Stimulated activated CD8-positive, alpha-beta memory T cell treated with anti-CD3 and anti-CD28 coated beads, Interleukin-12 subunit alpha, Interleukin-12 subunit beta, amount 100 ng/mL, for 24 hours (primary cell): ENCODE measurements around the gene CAPN13.

Experiments used
- DNase-seq: peaks from one replicate; pipeline ENCODE4 v3.0.0-alpha.2; 2020; ENCODE audit errors: extremely low read depth

CAPN13 gene

GRCh38 chr2:30789670-30790210 is 17.5 kb downstream of the CAPN13 start:
- DNase-seq = no peak

DNA sequence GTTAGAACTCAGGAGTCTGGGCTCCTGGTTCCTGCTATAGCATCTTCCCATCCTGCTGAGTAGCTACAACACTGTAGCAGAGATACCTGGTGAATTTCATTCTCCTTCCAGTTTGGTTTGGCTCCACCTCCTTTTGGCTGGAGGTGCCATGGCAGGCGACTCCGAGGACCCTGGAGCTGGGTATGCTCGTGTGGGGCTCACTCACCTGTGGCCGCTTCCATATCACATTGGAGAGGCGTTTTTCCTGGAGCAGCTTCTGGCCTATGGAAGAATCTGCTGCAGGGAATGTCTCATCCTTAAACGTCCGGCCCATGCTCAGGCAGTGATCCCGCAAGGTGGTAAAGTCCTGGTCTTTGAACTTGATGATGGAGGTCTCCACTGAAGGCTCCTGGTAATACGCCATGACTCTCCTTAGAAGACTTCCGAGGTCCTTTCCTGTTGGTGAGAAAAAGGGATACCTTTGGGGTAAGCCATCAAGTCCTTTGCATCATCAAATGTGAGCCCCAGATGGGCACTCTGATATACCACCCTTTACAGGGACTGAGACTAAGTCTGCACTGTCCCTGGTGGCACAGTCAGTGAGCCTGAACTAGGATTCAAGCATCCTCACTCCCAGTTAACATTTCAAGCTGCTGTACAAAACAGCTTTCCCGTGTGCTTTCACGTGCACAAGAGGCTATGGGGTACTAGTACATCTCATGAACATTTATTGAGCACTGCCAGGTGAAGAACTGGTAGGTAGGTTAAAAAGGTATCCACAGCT is 20.1 kb downstream of the CAPN13 start:
- DNase-seq = no peak

GRCh38 chr2:30784682-30785081 is 22.6 kb downstream of the CAPN13 start:
- DNase-seq = no peak

- DNase-seq = no peak
These were observed 25.2 kb downstream of the CAPN13 start for GRCh38 chr2:30781961-30782533.

DNA sequence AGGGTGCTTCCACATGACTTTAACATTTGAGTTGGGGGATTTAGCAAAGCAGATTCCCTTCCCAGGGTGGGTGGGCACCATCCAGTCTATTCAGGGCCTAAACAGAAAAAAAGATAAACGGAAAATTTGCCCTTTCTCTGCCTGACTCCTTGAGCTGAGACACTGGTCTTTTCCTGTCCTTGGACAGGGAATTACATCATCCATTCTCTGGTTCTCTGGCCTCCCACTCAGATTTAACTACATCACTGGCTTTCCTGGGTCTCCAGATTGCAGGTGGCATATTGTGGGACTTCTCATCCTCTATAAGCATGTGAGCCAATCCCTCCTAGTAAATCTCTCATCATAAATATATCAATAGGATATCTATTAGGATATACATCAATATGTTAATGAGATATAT is 25.8 kb downstream of the CAPN13 start:
- DNase-seq = no peak

- DNase-seq = no peak
These were observed 26.4 kb downstream of the CAPN13 start for GRCh38 chr2:30780776-30781330.

- DNase-seq = no peak
These were observed 28.6 kb downstream of the CAPN13 start for GRCh38 chr2:30778611-30779010.

DNA sequence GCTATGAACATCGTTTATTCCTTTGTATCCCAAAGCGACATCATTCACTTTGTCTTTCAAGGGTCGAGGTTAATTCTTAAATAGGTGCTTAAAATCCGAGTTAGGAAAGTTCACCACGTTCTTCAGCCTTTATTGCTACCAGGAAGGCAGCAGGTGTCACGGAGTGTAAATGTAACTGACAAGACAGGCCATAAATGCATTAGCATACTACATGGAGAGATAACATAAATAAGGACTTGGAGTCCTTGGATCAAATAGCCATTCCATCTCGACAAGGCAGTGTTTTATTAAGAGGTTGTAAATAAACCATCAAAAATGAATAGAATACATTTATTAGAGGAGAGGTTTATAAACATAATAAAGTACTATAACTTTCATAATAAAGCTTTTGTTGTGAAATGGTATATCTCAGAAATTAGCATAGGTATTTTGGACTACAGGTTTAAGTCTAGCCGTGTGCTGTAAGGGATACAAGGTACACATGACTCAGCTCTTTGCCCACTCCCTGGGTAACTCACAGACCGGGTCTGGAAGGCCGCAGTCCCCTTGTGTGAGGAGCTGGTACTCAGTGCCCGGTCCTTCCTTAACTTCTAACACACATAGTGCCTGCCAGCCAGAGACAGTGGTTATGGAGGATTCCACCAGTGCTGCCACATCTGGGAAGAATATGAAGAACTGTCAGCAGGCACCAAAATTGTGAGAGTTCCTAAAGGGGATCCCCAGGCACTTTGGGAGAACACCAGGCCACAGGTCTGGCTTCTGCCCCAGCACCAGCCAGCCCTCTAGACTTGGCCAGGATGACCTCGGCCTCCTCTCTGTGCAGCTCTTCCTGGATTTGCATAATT is 29.4 kb downstream of the CAPN13 start:
- no peak for DNase-seq

DNA sequence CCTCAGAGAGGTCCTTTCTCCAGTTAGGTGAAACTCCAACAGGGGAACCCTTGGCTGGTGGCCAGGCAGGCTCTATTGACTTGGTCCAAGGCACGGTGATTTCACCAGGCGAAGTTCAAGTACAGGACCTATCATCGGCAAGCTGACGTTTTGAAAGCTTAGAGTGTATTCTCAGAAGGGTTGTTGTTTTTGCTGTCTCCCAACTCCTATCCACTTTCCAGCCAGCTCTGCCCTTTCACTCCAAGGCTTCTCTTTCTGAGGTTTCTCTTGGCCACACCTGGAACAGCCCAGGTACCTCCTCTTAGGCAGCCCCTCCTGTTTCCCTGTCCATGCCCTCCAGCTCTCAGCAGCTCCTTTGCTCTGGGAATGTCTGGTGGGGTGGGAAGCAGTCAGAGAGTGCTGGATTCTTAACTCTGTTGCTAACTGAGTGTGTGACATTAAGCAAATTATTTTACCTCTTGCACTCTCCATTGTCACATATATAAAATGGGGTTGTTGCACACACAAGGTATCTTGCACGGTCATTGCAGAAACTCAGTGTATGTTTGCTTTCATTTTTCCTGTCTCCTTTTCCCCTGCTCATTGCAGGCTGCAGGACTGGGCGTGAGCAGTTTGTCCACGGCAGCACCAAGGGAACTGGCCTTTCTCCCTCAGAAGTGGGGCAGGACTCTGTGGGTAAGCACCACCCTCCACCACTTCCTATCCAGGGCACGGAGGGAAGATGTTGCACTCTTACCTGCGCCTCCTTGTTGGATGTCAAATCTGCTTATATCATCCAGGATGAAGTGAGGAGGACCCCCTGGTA is 30.2 kb downstream of the CAPN13 start:
- DNase-seq = no peak

DNA sequence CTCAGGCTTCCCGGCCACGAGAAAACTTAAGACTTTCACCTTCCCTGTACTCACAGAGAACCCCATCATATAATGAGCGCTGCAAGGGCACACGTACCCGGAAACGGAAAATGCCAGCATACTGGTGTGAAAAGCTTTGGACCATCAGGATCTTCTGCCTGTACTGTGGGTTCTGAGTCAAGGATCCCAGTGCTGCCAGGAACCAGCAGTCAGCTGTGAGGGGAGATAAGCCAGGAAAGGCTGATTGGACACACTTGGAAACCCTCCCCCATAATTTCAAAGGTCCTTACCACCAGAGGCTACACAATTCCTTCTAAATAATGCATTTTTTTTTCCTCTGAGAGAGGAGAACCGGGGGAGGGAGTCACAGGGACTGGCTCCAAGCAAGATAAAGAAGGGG is 31.4 kb downstream of the CAPN13 start:
- no peak for DNase-seq

GRCh38 chr2:30772021-30772705 is 35.1 kb downstream of the CAPN13 start:
- no peak for DNase-seq

GRCh38 chr2:30770816-30771576 is 36.2 kb downstream of the CAPN13 start:
- DNase-seq = no peak

DNA sequence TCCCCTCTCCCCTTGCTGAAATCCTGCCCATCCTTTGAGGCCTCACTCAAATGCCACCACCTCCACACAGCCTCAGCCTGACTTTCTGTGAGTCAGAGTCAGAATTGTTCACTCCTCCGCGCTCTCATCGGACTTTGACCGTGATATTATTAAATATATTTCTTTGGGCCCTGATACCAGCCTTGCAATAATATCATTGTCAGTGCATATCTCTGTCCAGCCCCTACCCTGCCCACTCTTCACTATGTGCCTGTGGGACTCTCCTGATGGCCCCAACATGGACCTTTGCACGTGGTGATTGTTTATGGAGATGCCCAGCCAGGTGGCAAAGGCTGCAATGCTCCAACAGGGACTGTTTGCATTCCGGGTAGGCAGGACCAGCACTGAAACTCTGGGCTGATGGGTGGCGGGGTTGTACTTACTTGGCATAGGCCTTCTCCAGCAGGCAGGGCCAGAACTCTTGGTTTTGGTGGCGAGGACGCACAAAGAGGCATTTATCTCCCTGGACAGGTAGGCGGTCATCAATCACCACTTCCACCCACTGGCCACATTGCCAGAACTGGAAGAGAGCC is 37.3 kb downstream of the CAPN13 start:
- no peak for DNase-seq

- DNase-seq = no peak
These were observed 37.8 kb downstream of the CAPN13 start for GRCh38 chr2:30769481-30769780.

- DNase-seq = no peak
These were observed 38.4 kb downstream of the CAPN13 start for GRCh38 chr2:30768708-30769480.

DNA sequence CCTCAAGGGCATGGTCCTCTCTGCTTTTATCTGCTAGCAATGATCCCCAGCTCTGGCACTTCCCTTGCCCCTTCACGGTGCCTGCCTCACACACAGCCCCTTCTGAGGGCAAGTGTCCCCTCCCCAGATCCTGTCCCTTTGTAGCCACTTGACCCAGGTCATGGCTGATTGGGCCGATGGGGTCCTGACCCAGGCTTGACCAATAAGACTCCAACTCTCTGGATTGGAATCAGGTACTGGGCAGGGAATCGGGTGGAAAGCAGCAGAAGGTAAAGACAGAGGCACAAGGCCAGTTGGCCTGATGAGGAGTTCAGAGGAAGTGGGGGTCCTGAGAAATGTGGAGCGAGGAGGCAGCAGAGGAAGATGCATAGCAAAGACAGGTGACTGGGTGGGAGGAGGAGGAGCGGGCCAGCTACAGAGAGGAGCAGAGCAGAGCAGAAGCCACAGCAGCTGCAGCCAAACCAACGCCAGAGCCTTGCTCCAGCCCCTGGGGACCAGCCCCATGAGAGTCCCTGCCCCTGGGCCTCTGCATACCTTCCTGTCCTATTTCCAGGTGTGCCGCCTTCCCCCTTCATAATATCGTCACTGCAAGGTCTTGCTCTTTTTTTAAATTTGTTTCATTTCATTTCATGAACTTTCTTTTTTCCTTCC is 39.1 kb downstream of the CAPN13 start:
- no peak for DNase-seq

- no peak for DNase-seq
These were observed 40.6 kb downstream of the CAPN13 start for GRCh38 chr2:30766666-30767065.

- no peak for DNase-seq
These were observed 41.3 kb downstream of the CAPN13 start for GRCh38 chr2:30765876-30766470.
